Duodenal mucosa (tissue), 2 donors: Measurements from ENCODE around the gene NIM1K.

ENCODE experiments used
- H3K27ac ChIP-seq: one replicate; pipeline ENCODE4 v1.7.0; 2013; ENCODE audit warnings: low read depth, low read length
- H3K27me3 ChIP-seq, 2 donors: one replicate each; pipeline ENCODE4 v1.7.0; 2013; ENCODE audit warnings: low read length in 2 of 2, control low read depth in 1 of 2; ENCODE audit not compliant: insufficient read depth in 2 of 2, control insufficient read depth in 1 of 2
- H3K36me3 ChIP-seq, 2 donors: one replicate each; pipeline ENCODE4 v1.7.0; 2013; ENCODE audit warnings: low read length in 2 of 2, control low read depth in 1 of 2; ENCODE audit not compliant: insufficient read depth in 2 of 2, control insufficient read depth in 1 of 2
- H3K4me1 ChIP-seq, 2 donors: one replicate each; pipeline ENCODE4 v1.7.0; 2013; ENCODE audit warnings: low read length in 2 of 2, control low read depth in 1 of 2; ENCODE audit not compliant: insufficient read depth in 2 of 2, control insufficient read depth in 1 of 2
- H3K4me3 ChIP-seq, 2 donors: one replicate each; pipeline ENCODE4 v1.7.0; 2013; ENCODE audit warnings: low read length in 2 of 2, low read depth in 1 of 2
- H3K9ac ChIP-seq, 2 donors: one replicate each; pipeline ENCODE4 v1.7.0; 2013; ENCODE audit warnings: low read length in 2 of 2, low read depth in 1 of 2
- H3K9me3 ChIP-seq, 2 donors: one replicate each; pipeline ENCODE4 v1.7.0; 2013; ENCODE audit warnings: low read length in 2 of 2, control low read depth in 1 of 2; ENCODE audit not compliant: control insufficient read depth in 1 of 2

Gene NIM1K

DNA sequence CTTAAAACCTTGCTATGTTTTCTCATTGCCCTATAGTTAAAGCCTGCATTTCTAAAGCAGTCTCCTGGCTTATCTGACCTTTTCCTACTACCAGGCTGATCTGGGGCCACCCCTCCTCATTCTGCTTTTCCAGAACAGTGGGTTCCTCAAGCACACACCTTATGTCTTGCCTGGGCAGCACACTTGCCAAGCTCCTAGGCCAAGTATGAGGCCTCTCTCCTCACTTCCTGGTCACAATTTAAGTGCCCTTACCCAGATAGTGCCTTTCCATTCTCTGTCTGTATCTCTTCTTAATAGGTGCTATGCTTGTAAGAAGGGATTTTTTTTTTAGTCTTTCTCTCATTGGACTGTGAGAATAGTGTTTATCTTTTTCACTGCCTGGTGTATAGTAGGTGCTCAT lies 81.5 kb downstream of the NIM1K start:
- Histone ChIP-seq H3K9ac (no peak overlapping the region), H3K36me3 (no peaks in the 10 kb centered on the region), H3K27me3 (no peaks in the 10 kb centered on the region), H3K4me3 (no peak overlapping the region), H3K27ac (no peak overlapping the region), H3K4me1 (no peaks in the 10 kb centered on the region), H3K9me3 (no peaks in the 10 kb centered on the region)

DNA sequence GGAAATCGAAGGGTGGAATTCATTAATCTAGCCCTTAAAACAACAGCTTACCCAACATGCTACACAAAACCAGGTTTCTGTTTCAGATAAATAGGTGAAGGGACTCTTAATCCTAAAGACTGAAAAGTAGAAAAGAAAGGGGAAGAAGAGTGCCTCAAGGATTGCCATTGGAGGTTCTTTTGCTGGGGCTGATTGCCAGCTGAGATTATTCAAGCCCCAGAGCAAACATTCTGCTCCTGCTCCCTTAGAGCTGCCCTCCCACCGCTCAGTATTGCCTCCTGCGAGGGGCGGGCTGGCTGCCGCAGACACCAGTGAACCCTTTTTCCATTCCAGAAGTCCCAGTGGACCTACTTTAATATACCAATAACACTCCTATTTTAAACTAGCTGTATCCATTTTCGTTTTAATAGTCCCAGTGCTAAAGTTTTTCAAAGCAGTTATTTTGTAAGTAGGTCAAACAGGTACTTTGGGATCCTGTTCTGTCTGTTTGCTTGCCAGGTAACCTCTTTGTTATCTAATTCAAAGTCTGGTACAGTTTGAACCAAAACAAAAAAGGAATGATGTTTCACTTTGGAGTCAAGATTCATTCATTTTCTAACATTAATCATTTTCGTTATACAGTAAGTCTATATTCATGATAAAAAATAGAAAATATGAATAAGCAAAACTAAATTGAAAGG lies 82.5 kb downstream of the NIM1K start:
- Histone ChIP-seq H3K9me3 (no peaks in the 10 kb centered on the region), H3K36me3 (no peaks in the 10 kb centered on the region), H3K4me3 (no peak overlapping the region), H3K27me3 (no peaks in the 10 kb centered on the region), H3K27ac (no peak overlapping the region), H3K4me1 (no peaks in the 10 kb centered on the region), H3K9ac (no peak overlapping the region)

DNA sequence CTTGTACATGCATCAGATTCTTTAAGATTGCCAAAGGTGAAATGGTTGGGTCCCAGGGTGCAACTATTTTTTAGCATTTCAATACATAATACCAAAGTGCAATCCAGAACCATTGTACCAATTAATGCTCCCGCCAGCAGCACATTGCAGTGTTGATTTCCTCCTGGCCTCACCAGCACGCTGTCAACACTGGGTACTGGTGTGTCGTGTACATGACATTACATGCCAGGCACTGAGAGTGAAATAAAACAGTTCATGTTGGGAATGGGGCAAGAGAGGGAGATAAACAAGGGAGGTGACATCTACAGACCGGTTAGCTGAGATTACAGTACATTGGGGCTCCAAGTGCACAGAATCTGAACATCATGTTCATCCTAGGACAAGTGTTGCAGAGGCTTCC lies 83.4 kb downstream of the NIM1K start:
- Histone ChIP-seq H3K9ac (no peak overlapping the region), H3K27me3 (no peaks in the 10 kb centered on the region), H3K9me3 (no peaks in the 10 kb centered on the region)

DNA sequence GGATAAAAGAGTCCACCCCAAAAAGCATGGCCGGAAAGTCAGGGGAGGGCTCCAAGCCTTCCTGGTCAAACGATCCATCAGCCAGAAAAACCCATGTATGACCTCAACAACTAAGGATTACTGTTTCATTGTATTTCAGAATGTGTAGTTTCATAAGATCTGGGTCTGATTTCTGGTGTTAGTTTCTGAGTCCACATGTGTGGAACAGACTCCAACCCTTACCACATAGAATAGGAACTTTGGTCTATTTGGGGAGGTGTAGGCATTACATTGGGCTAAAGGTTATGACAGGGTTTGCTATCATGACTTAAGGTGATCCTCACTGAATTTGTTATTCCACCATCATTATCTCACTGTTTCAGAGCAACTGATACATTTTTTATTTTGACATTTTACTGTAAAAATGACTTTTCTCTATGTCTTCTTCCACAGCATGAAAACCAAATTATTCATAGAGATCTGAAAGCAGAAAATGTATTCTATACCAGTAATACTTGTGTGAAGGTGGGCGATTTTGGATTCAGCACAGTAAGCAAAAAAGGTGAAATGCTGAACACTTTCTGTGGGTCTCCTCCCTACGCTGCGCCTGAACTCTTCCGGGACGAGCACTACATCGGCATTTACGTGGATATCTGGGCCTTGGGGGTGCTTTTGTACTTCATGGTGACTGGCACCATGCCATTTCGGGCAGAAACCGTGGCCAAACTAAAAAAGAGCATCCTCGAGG lies 87.7 kb downstream of the NIM1K start:
- no peak overlapping the region for H3K4me3 ChIP-seq
- H3K9me3 ChIP-seq: no peaks in the 10 kb centered on the region
- H3K36me3 ChIP-seq: no peaks in the 10 kb centered on the region
- H3K27ac ChIP-seq: no peak overlapping the region
- H3K27me3 ChIP-seq: no peaks in the 10 kb centered on the region
- H3K9ac ChIP-seq: no peak overlapping the region
- H3K4me1 ChIP-seq: no peaks in the 10 kb centered on the region

More for the DNA sequence above, 83.4 kb downstream of the NIM1K start:
- Histone ChIP-seq H3K36me3 (no peaks in the 10 kb centered on the region), H3K4me1 (no peaks in the 10 kb centered on the region), H3K4me3 (no peak overlapping the region), H3K27ac (no peak overlapping the region)

DNA sequence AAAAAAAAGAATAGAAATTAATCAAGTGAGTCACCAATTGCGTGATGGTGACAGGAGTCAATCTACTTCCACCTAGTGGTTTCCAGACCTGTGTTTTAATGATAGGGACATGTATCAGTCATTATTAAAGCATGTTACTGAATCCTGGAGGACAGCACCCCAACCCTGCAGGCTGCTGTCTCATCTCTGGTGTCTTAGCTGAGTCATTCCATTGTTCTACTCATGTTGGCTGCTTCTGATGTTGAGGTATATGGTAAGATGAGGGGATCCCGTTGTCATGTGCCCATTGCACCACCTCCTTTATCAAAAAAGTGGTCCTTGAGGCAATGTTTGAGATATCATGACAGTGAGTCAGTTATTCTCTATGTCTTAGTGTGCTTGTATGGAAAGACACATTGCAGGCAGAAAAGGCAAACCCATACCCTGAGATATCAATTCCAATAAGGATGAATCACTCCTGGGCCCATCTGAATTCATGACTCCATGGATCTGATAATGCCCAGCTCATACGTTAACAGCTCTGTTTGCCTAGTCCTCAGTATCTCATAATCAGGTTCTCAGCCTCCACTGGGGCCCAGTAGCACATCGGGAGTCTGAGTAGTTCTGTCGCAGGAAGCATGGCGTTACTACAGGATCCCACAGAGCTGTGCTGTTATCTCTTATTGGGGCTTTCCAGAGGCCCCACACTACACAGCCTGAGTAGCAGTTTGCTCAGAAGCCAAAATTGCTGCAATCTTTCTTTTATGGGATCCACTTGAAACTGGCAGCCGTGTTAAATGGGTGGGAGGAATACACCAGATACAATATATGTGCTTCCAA lies 90.0 kb downstream of the NIM1K start:
- H3K9me3 ChIP-seq: no peaks in the 10 kb centered on the region
- no peak overlapping the region for H3K27ac ChIP-seq
- no peak overlapping the region for H3K4me3 ChIP-seq
- peaks cover 6 to 11% of the 10 kb centered on the region in 2 donors for H3K36me3 ChIP-seq
- no peaks in the 10 kb centered on the region for H3K27me3 ChIP-seq
- no peaks in the 10 kb centered on the region for H3K4me1 ChIP-seq
- H3K9ac ChIP-seq: no peak overlapping the region

GRCh38 chr5:43286623-43287022 lies 94.6 kb downstream of the NIM1K start:
- Histone ChIP-seq H3K4me3 (no peak overlapping the region), H3K9ac (no peak overlapping the region), H3K9me3 (no peaks in the 10 kb centered on the region), H3K4me1 (no peaks in the 10 kb centered on the region), H3K27me3 (no peaks in the 10 kb centered on the region), H3K36me3 (peaks cover 6 to 45% of the 10 kb centered on the region in 2 donors), H3K27ac (no peak overlapping the region)

DNA sequence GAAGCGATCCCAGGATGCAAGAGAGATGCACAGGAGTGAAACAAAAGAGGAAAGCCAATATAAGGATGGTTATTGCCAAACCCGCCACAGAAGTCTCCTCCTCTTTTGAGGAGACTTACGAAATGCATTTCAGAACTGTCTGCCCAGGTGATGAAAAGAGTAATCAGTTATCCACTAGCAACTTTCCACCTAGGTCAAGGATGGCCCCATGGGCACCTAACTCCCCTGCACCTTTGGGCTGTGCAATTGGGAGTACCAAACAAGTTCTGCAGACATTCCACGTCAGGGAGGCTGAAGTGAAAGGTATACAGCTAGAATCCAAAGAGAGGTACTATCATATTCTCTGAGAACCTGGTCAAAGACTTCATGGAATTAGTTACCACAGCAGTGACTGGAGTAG lies 95.5 kb downstream of the NIM1K start:
- Histone ChIP-seq H3K27ac (no peak overlapping the region), H3K9me3 (no peaks in the 10 kb centered on the region), H3K9ac (no peak overlapping the region), H3K4me1 (no peaks in the 10 kb centered on the region), H3K27me3 (no peaks in the 10 kb centered on the region), H3K4me3 (no peak overlapping the region), H3K36me3 (peaks cover 9 to 54% of the 10 kb centered on the region in 2 donors)

DNA sequence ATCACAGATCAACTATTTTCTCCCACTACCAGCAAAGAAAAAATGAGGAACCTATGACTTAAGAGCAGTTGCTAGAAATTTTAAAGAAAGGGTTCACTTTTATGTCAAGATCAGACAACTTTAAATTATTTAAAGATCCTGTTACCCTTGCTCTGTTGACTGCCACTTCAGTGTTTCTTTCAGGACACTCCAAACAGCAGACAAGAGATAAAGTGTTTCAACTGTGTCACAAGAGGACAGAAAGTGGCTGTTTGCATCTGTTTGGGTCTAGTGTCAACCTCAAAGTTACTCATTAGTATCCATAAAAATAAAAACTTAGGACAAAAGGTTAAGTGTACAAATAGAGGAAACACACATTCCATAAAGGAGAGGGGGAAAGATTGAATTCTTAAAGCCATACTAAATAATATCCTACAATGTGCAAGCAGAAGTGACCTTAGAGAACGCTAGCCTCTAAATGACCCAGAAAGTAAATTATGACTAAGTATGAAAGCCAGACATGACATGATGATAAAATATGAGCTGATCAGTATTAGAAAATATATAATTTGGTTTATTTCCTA lies 96.3 kb downstream of the NIM1K start:
- H3K9me3 ChIP-seq: no peaks in the 10 kb centered on the region
- H3K27ac ChIP-seq: no peak overlapping the region
- no peak overlapping the region for H3K4me3 ChIP-seq
- no peaks in the 10 kb centered on the region for H3K4me1 ChIP-seq
- peaks cover 11 to 58% of the 10 kb centered on the region in 2 donors for H3K36me3 ChIP-seq
- H3K27me3 ChIP-seq: no peaks in the 10 kb centered on the region
- H3K9ac ChIP-seq: no peak overlapping the region

GRCh38 chr5:43290726-43291125 lies 98.7 kb downstream of the NIM1K start:
- no peak overlapping the region for H3K9ac ChIP-seq
- peaks cover 31 to 79% of the 10 kb centered on the region in 2 donors for H3K36me3 ChIP-seq
- no peaks in the 10 kb centered on the region for H3K4me1 ChIP-seq
- no peaks in the 10 kb centered on the region for H3K27me3 ChIP-seq
- H3K27ac ChIP-seq: no peak overlapping the region
- no peak overlapping the region for H3K4me3 ChIP-seq
- no peaks in the 10 kb centered on the region for H3K9me3 ChIP-seq

DNA sequence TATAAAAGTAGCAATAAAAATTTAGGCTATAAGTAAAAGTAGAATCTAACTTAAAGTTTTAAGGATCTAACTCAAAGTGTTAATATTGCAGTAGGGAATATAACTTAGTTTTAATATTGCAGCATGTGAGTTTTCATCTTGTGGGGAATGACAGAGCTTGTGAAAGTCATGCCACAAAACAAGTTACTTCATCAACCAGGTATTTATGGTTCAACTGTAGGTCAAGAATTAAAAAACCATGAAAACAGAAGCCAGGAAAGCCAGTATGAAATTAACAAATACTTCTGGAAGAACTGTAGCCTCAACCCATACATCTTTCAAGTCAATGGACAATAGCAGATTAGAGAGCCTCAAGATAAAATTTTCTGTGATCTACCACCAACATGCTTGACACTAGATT lies 102.2 kb downstream of the NIM1K start:
- no peak overlapping the region for H3K27ac ChIP-seq
- no peaks in the 10 kb centered on the region for H3K9me3 ChIP-seq
- H3K36me3 ChIP-seq: peaks cover 44 to 86% of the 10 kb centered on the region in 2 donors
- no peaks in the 10 kb centered on the region for H3K4me1 ChIP-seq
- no peaks in the 10 kb centered on the region for H3K27me3 ChIP-seq
- H3K4me3 ChIP-seq: no peak overlapping the region
- no peak overlapping the region for H3K9ac ChIP-seq
